ENCODE results near the gene GRXCR2. TPM values are rescaled to one million over a fixed set of nuclear protein-coding genes. Genes with fewer than 3 reads are reported as not detected.

Gene GRXCR2
- total and polyA plus RNA-seq, 10 donors: not detected

DNA sequence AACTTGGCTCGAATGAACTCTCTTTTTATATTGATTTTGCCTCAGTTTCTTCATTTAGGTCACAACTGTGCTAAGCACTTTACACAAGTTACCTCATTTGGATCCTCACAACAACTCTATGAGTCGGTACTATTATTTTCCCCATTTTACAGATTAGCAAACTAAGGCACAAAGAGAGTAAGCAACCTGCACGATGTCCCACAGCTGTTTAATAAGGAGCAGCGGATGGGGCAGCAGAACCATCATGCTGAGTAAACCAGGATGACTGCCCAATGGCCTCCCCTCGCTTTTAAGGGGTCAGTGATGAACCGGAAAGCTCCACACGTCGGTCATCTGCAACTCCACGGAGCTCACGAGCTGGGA lies 38.3 kb downstream of the GRXCR2 start:
- Histone ChIP-seq H3K4me1 (peaks cover 7 to 47% (median 20%) of the 10 kb centered on the region in 6 donors), H3K9me3 (no peaks in the 10 kb centered on the region), H3K4me3 (peak overlapping the region; percentile 66 to 92 (median 74)), H3K36me3 (no peaks in the 10 kb centered on the region), H3K27me3 (replicated peaks in 1 of 7) (peaks cover 0 to 8% (median 0%) of the 10 kb centered on the region in 7 donors), H3K27ac (peak overlapping the region in 5 of 8 donors; percentile 43 to 76 (median 71))
- TF ChIP-seq POLR2A (IDR thresholded peaks at IDR 0.05) (no peak), POLR2AphosphoS5 (IDR thresholded peaks at IDR 0.05) (no peak), CTCF (IDR thresholded peaks at IDR 0.05 in 8 of 11, conservative IDR thresholded peaks at IDR 0.05 in 3 of 11) (no peak)
- intact Hi-C loops (cut with DNase I; ENCODE audit: low total_unique reads): no loop called here
- DNase-seq: no peak
- WGBS, 5 donors: 18 to 29% (median 22%) methylated on average over 10 of the region's 10 CpGs

DNA sequence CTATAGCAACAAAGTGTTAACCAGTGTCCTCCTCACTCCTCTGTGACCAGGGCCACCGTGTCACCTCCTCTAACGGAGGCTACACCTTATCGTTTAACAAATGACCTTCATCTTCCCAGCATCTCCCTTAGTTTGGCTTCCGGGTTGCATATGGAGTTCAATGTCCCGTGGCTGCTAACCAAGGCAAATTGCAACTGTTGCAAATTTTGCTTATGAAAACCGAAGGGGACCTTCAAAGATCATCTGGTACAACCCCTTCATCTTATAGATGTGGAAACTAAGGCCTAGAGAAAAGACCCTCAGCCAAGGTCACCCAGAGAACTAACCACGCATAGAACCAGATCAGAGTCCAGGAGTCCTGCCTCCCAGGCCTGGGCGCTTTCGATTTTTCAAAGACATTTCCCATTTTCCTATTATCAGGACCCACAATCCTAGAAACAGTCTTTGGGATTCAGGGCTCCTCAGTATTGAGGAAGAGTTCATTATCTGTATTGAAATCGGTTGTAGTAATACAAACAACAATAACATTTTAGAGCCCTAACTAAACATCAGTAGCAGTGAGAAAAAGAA lies 39.1 kb downstream of the GRXCR2 start:
- TF ChIP-seq POLR2AphosphoS5 (IDR thresholded peaks at IDR 0.05) (no peak), CTCF (IDR thresholded peaks at IDR 0.05 in 8 of 11, conservative IDR thresholded peaks at IDR 0.05 in 3 of 11) (no peak), POLR2A (IDR thresholded peaks at IDR 0.05) (no peak)
- no peaks in the 10 kb centered on the region for H3K9me3 ChIP-seq
- 76 to 83% (median 80%) methylated on average over 10 of the region's 10 CpGs for WGBS, 5 donors
- H3K4me1 ChIP-seq: peaks cover 7 to 48% (median 20%) of the 10 kb centered on the region in 6 donors
- no peaks in the 10 kb centered on the region for H3K36me3 ChIP-seq
- no peak overlapping the region for H3K4me3 ChIP-seq
- peaks cover 0 to 8% (median 0%) of the 10 kb centered on the region in 7 donors for H3K27me3 ChIP-seq (replicated peaks in 1 of 7)
- intact Hi-C loops (cut with DNase I; ENCODE audit: low total_unique reads): no loop called here
- DNase-seq: no peak
- H3K27ac ChIP-seq: no peak overlapping the region

- intact Hi-C loops (cut with DNase I; ENCODE audit: low total_unique reads): no loop called here
- H3K27ac ChIP-seq: no peak overlapping the region
- peaks cover 0 to 41% (median 14%) of the 10 kb centered on the region in 6 donors for H3K4me1 ChIP-seq
- no peak for TF ChIP-seq POLR2AphosphoS5 (IDR thresholded peaks at IDR 0.05)
- no peak for TF ChIP-seq CTCF (IDR thresholded peaks at IDR 0.05 in 8 of 11, conservative IDR thresholded peaks at IDR 0.05 in 3 of 11)
- TF ChIP-seq POLR2A (IDR thresholded peaks at IDR 0.05): no peak
- no peaks in the 10 kb centered on the region for H3K36me3 ChIP-seq
- H3K27me3 ChIP-seq (replicated peaks in 1 of 7): peaks cover 0 to 8% (median 0%) of the 10 kb centered on the region in 7 donors
- WGBS, 5 donors: 30 to 51% (median 42%) methylated on average over 1 of the region's 1 CpG
- no peak for DNase-seq
- H3K4me3 ChIP-seq: no peak overlapping the region
- no peaks in the 10 kb centered on the region for H3K9me3 ChIP-seq
Measured at GRCh38 chr5:145830594-145830993, 42.2 kb downstream of the GRXCR2 start.

DNA sequence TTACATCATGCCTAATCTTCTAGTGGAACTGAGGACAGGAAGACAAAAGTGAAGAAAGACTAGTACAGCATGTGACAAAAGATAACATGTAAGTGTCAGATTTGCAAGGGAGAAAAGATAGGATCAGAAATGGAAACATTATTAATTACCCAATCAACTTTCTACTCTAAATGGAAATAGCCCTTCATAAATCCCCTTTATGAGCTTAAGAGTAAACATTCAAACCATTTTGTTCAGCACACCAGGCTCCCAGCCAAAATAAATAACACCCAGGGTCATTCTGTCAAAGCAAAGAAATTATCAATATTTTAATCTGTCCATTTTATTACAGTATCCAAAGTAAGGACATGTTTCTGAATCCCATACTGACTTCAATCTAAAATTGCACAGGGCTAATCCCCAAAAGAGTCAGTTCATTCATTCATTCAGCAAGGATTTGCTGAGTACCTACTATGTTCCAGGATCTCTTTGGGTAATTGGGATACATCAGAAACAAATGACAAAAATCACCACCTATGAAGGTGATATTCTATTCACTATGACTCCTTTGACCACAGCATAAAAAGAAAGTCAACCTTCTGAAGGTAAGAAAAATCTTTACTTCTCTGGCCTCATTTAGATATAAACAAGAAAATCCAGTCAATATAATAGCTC lies 43.0 kb downstream of the GRXCR2 start:
- no peak for DNase-seq
- no peak overlapping the region for H3K27ac ChIP-seq
- H3K4me1 ChIP-seq: peaks cover 0 to 33% (median 10%) of the 10 kb centered on the region in 6 donors
- no peaks in the 10 kb centered on the region for H3K9me3 ChIP-seq
- H3K36me3 ChIP-seq: no peaks in the 10 kb centered on the region
- intact Hi-C loops (cut with DNase I; ENCODE audit: low total_unique reads): loop anchor here (10.0 kb wide), 1 partner anchor 1625 kb away; no protein-coding TSS in a partner anchor
- TF ChIP-seq POLR2A (IDR thresholded peaks at IDR 0.05): no peak
- no peak for TF ChIP-seq POLR2AphosphoS5 (IDR thresholded peaks at IDR 0.05)
- no peak for TF ChIP-seq CTCF (IDR thresholded peaks at IDR 0.05 in 8 of 11, conservative IDR thresholded peaks at IDR 0.05 in 3 of 11)
- no peaks in the 10 kb centered on the region for H3K27me3 ChIP-seq (replicated peaks in 1 of 7)
- no peak overlapping the region for H3K4me3 ChIP-seq

Measured in spleen (tissue), 11 donors.